Psoas muscle (tissue), 8 donors: Measurements from ENCODE around the gene TPCN2. TPM values are rescaled to one million over a fixed set of nuclear protein-coding genes. Genes with fewer than 3 reads are reported as not detected.
"Not testable (repeated sequence)": the region's sequence is repeated elsewhere in the genome, so short reads cannot be mapped to it uniquely, and the experiment has no call there.

ENCODE experiments used
- ATAC-seq, 4 donors: fragments of 200-7000 bp; cut with Tn5 transposase; one replicate each; pipeline ENCODE4 v1.9.1; 2020; ENCODE audit warnings: moderate library complexity in 3 of 4, mild to moderate bottlenecking in 2 of 4
- DNase-seq, 2 donors: peaks; one replicate each; pipeline ENCODE4 v3.0.0-alpha.2; 2020
- H3K27ac ChIP-seq: fragments of 200-600 bp; one replicate; pipeline ENCODE4 v1.8.0; 2022
- H3K27me3 ChIP-seq, 3 donors: fragments of 200-600 bp in 1 of 3; one replicate each; pipeline versions ENCODE4 v1.6.1 to v1.8.0; 2013 to 2022; ENCODE audit warnings: low read length in 2 of 3, mild to moderate bottlenecking in 2 of 3, moderate library complexity in 1 of 3; ENCODE audit not compliant: insufficient read depth in 3 of 3
- H3K36me3 ChIP-seq, 2 donors: fragments of 200-600 bp in 1 of 2; one replicate each; pipeline versions ENCODE4 v1.6.1 to v1.8.0; 2013 to 2022; ENCODE audit warnings: low read depth in 1 of 2, mild to moderate bottlenecking in 1 of 2, moderate library complexity in 1 of 2; ENCODE audit not compliant: insufficient read depth in 1 of 2
- H3K4me1 ChIP-seq: fragments of 200-600 bp; one replicate; pipeline ENCODE4 v1.8.0; 2022
- H3K4me3 ChIP-seq: fragments of 200-600 bp; one replicate; pipeline ENCODE4 v1.8.0; 2022; ENCODE audit warnings: mild to moderate bottlenecking
- H3K9me3 ChIP-seq: fragments of 200-600 bp; one replicate; pipeline ENCODE4 v1.8.0; 2022
- WGBS, 3 donors: extraction: QIAGEN DNeasy Blood & Tissue Kit; methylation state at CpG; one replicate each; pipeline versions ENCODE4 v1.1.6 to v1.1.7; 2013; 5-methylcytosine and 5-hydroxymethylcytosine counted together
- intact Hi-C, 2 donors: fragments of 100-400 bp; cut with DNase I; formaldehyde crosslinking; loops; one replicate each; pipeline versions ENCODE4 v1.11.0 to v1.14.2; 2022
- long read RNA-seq, 2 donors: library from polyadenylated mRNA; unstranded; transcript quantifications; one replicate each; pipeline ENCODE4 v2.0.0, GENCODE V29; 2021
- polyA plus RNA-seq, 3 donors: library from polyadenylated mRNA; stranded (reverse); fragments of 200-250 nt; gene quantifications; one replicate each; pipeline ENCODE4 v1.2.3, GENCODE V29; 2013
- total RNA-seq, 4 donors: library from RNA; stranded (reverse); fragmentation: NEBNext Ultra II Directional in 2 of 4; extraction: Animal tissue kit (Norgen Biotek cat#: 25700) in 2 of 4; gene quantifications; one replicate each; pipeline versions ENCODE4 v1.2.1 to v1.2.4, GENCODE V29; 2021 to 2023
- TF ChIP-seq, protein P1 (sequence below): fragments of 200-600 bp; IDR thresholded peaks from one replicate; pipeline ENCODE4 v1.8.0; 2022; ENCODE audit warnings: antibody characterized with exemption
- donor health status: healthy with polysubstance abuse.
- donor health status: DM: no; HTN: no; CAD: no; lungs with moderate emphysema.
- donor health status: Bipolar disorder and iron deficiency.
- donor health status: healthy.
- donor health status: DM: yes; HTN: yes; CAD: no.
- donor health status: DM: no; HTN: no; CAD: no.
- donor health status: DM: no; HTN: no; CAD: no.
- donor health status: DM: yes; HTN: yes; CAD: no.

Gene TPCN2
- total RNA-seq (1 to 10 TPM; 3.5 to 6.0 (median 3.9) TPM), polyA plus RNA-seq (1 to 10 TPM; 2.2 to 3.1 (median 3.1) TPM)
- long read RNA-seq, donor 1, partial matches to known transcripts: 0 of 3 reads
- long read RNA-seq, donor 1, other reads (novel, unspliced or antisense): 2 of 3 reads
- long read RNA-seq, donor 2, partial matches to known transcripts: 2 of 20 reads
- long read RNA-seq, donor 2, other reads (novel, unspliced or antisense): 16 of 20 reads

DNA sequence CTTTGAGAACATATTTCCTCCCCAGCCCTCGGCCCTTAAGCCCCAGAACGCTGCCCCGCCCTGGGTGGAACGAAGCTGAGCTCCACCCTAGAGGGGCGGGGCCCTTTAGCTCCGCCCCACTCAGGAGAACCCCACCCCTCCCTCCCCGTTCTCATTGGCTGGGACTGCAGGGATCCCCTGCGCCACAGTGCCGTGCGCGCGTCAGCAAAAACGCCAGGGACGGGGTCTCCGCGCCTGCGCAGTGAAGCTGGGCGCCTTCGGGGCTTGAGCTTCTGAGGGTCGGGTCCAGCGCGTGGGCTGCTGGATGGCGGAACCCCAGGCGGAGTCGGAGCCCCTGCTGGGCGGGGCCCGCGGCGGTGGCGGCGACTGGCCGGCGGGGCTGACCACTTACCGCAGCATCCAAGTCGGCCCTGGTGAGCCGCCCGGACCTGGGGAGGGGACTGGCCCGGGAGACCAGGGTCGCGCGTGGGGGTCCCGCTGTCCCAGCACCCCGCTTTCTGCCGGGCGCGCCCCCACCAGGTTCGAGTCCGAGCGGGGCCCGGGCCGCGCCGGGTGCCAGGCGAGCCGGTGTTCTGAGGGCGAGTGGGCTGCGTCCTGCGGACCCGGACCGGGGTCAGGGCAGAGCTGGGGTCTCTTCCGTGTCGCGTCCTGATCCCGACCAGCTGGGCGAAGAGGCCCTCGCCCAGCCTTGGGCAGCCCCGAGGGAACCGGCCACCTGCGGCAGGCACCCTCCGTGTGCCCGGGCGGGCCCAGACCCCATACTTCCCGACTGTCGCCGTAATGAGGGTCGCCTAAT lies at the start of gene TPCN2:
Gene TPCN2, plus strand, starts transcription at position 239 of the 796 bp plus-strand sequence. Its CDS starts 66 bp downstream, at position 305.
- H3K9me3 ChIP-seq: no peaks in the 10 kb centered on the region
- no peaks in the 10 kb centered on the region for H3K27me3 ChIP-seq
- TF ChIP-seq, protein P1, sequence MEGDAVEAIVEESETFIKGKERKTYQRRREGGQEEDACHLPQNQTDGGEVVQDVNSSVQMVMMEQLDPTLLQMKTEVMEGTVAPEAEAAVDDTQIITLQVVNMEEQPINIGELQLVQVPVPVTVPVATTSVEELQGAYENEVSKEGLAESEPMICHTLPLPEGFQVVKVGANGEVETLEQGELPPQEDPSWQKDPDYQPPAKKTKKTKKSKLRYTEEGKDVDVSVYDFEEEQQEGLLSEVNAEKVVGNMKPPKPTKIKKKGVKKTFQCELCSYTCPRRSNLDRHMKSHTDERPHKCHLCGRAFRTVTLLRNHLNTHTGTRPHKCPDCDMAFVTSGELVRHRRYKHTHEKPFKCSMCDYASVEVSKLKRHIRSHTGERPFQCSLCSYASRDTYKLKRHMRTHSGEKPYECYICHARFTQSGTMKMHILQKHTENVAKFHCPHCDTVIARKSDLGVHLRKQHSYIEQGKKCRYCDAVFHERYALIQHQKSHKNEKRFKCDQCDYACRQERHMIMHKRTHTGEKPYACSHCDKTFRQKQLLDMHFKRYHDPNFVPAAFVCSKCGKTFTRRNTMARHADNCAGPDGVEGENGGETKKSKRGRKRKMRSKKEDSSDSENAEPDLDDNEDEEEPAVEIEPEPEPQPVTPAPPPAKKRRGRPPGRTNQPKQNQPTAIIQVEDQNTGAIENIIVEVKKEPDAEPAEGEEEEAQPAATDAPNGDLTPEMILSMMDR: no peak
- peak; percentile 95 to 98 (median 96) for ATAC-seq
- peak within 1 kb of the TSS; percentile 77 for H3K27ac ChIP-seq
- peak; percentile 94 to 95 for DNase-seq
- H3K4me1 ChIP-seq: peaks cover 26% of the 10 kb centered on the region
- intact Hi-C loops: loop anchor here in 1 of 2 donors (10.0 kb wide), 2 partner anchors 144 to 204 kb away; partner anchors contain the start of genes CPT1A, IGHMBP2 and MRPL21
- 0 to 1% (median 1%) methylated on average over 63 to 76 of the region's 76 CpGs for WGBS, 3 donors
- peaks cover 0 to under 1% of the 10 kb centered on the region in 2 donors for H3K36me3 ChIP-seq
- H3K4me3 ChIP-seq: peak within 1 kb of the TSS; percentile 81

DNA sequence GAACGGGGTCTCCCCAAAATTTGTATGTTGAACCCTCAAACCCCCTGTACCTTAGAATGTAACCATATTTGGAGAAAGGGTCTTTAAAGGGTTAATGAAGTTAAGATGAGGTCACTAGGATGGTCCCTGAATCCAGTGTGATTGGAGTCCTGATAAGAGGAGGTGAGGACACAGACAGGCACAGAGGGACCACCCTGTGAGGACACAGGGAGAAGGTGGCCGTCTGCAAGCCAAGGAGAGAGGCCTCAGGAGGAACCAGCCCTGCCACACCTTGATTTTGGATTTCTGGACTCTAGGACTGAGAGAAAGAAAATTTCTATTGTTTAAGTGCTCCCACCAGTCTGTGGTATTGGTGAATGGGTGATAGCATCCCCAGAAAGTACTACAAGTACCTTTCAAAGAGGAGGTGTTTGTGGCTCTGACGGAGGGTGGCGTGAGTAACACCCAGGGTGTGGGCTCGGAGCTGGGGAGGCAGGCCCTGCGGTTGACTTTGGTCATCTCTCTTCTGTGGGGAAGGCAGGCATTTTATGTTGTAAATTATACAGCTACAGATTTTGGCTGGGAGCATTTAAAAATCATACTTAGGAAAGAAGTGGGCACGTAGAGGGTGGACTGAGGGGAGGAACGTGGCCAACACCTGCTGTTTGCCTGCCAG lies 49.5 kb upstream of the TPCN2 start:
- Histone ChIP-seq H3K4me1 (no peaks in the 10 kb centered on the region), H3K36me3 (no peaks in the 10 kb centered on the region), H3K4me3 (no peak overlapping the region), H3K27me3 (peaks cover 0 to 45% (median 9%) of the 10 kb centered on the region in 3 donors), H3K9me3 (no peaks in the 10 kb centered on the region), H3K27ac (no peak overlapping the region)
- 76 to 87% (median 85%) methylated on average over 8 of the region's 8 CpGs for WGBS, 3 donors
- no peak for ATAC-seq
- intact Hi-C loops: no loop called here
- peak in 1 of 2 donors; percentile 38 for DNase-seq
- TF ChIP-seq, protein P1: no peak

DNA sequence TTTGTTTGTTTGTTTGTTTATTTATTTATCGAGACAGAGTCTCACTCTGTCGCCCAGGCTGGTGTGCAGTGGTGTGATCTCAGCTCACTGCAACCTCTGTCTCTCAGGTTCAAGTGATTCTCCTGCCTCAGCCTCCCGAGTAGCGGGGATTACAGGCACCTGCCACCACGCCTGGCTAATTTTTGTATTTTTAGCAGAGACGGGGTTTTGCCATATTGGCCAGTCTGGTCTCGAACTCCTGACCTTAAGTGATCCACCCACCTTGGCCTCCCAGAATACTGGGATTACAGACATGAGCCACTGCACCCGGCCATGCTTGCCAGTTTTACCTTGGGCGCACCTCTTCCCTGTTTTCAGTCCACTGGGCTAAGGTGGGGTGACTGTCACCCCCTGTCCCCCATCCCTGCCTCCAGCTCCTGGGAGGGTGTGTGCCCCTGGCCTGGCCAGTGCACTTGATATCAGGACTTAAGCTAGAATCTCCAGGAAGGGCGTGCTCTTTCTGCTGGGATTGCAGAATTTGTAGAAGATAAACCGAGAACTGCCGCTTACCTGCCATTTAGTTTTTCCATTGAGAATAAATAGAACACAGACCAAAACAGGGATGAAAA lies 48.9 kb upstream of the TPCN2 start:
- H3K36me3 ChIP-seq, intact Hi-C loops, ATAC-seq, DNase-seq, H3K9me3 ChIP-seq, H3K4me3 ChIP-seq, H3K4me1 ChIP-seq: not testable (repeated sequence)
- 72 to 91% (median 73%) methylated on average over 12 of the region's 12 CpGs for WGBS, 3 donors
- Histone ChIP-seq H3K27ac (peak overlapping the region; percentile 41), H3K27me3 (peaks cover 0 to 47% (median 7%) of the 10 kb centered on the region in 3 donors)

DNA sequence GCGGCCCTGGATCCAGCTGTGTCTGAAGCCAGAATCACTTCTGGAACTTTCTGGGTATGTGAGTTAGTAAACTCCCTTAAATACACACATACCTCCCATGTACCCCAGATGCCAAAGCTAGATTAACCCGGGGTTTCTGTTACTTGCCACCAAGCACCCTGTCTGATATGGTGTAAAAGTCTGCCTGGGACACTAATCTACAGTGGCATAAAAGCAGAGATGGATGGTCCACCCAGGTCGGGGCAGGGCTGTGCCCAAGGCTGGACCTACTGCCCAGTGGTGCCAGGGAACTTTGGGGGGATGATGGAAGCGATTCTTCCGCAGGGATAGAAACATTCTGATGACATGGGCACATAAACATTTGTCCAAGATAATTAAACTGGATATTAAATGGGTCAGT lies 48.3 kb upstream of the TPCN2 start:
- H3K36me3 ChIP-seq: no peaks in the 10 kb centered on the region
- H3K4me3 ChIP-seq: no peak overlapping the region
- 34 to 62% (median 35%) methylated on average over 5 of the region's 5 CpGs for WGBS, 3 donors
- no peak for ATAC-seq
- intact Hi-C loops: no loop called here
- TF ChIP-seq, protein P1: no peak
- H3K27ac ChIP-seq: peak overlapping the region; percentile 41
- no peaks in the 10 kb centered on the region for H3K4me1 ChIP-seq
- no peaks in the 10 kb centered on the region for H3K9me3 ChIP-seq
- peak in 1 of 2 donors; percentile 23 for DNase-seq
- H3K27me3 ChIP-seq: peaks cover 0 to 51% (median 7%) of the 10 kb centered on the region in 3 donors
